Neutrophil (primary cell): Measurements from ENCODE around the gene SYT6.

Experiments
- H3K27ac ChIP-seq: fragments of 200-600 bp; sonication (generic); 2 replicates; pipeline ENCODE4 v1.5.1; 2016; ENCODE audit warnings: mild to moderate bottlenecking, moderate library complexity
- H3K27me3 ChIP-seq: fragments of 200-600 bp; sonication (generic); 2 replicates; pipeline ENCODE4 v1.6.0; 2016; ENCODE audit warnings: mild to moderate bottlenecking
- H3K36me3 ChIP-seq: fragments of 200-600 bp; sonication (generic); 2 replicates; pipeline ENCODE4 v1.5.1; 2017
- H3K4me1 ChIP-seq, 2 experiments: fragments of 200-600 bp in 1 of 2; sonication (generic) in 1 of 2; 1 replicate in 1 of 2; 2 replicates in 1 of 2; pipeline versions ENCODE4 v1.5.1 to v1.6.1; 2013 to 2016; ENCODE audit warnings: low read depth in 1 of 2, low read length in 1 of 2, mild to moderate bottlenecking in 1 of 2, moderate library complexity in 1 of 2; ENCODE audit not compliant: control insufficient read depth in 1 of 2, insufficient read depth in 1 of 2
- H3K4me3 ChIP-seq, 2 experiments: fragments of 200-600 bp in 1 of 2; sonication (generic) in 1 of 2; 1 replicate in 1 of 2; 2 replicates in 1 of 2; pipeline ENCODE4 v1.5.1; 2013 to 2016; ENCODE audit warnings: low read depth in 1 of 2, low read length in 1 of 2, mild to moderate bottlenecking in 1 of 2, moderate library complexity in 1 of 2
- H3K9me3 ChIP-seq: fragments of 200-600 bp; sonication (generic); 2 replicates; pipeline ENCODE4 v1.5.1; 2016
- CTCF ChIP-seq: fragments of 200-600 bp; sonication (generic); IDR thresholded peaks from 2 replicates; pipeline ENCODE4 v1.5.1; 2016; ENCODE audit warnings: antibody characterized with exemption

SYT6 gene

GRCh38 chr1:114082867-114083585 is 70.6 kb downstream of the SYT6 start:
- Histone ChIP-seq H3K4me1 (no peaks in the 10 kb centered on the region), H3K9me3 (no peaks in the 10 kb centered on the region), H3K27ac (no peak overlapping the region), H3K4me3 (no peak overlapping the region), H3K36me3 (no peaks in the 10 kb centered on the region), H3K27me3 (no peaks in the 10 kb centered on the region)
- TF ChIP-seq CTCF, result no peak

GRCh38 chr1:114082304-114082630 is 71.4 kb downstream of the SYT6 start:
- Histone ChIP-seq H3K27me3 (no peaks in the 10 kb centered on the region), H3K4me1 (no peaks in the 10 kb centered on the region), H3K4me3 (no peak overlapping the region), H3K9me3 (no peaks in the 10 kb centered on the region), H3K36me3 (no peaks in the 10 kb centered on the region), H3K27ac (no peak overlapping the region)
- no peak for TF ChIP-seq CTCF

- Histone ChIP-seq H3K4me3 (no peak overlapping the region), H3K27me3 (no peaks in the 10 kb centered on the region), H3K36me3 (no peaks in the 10 kb centered on the region), H3K9me3 (no peaks in the 10 kb centered on the region), H3K27ac (no peak overlapping the region), H3K4me1 (no peaks in the 10 kb centered on the region)
- TF ChIP-seq CTCF, result no peak
Measured at GRCh38 chr1:114081437-114082303, 72.0 kb downstream of the SYT6 start.

GRCh38 chr1:114080511-114081436 is 72.9 kb downstream of the SYT6 start:
- Histone ChIP-seq H3K27me3 (no peaks in the 10 kb centered on the region), H3K27ac (no peak overlapping the region), H3K9me3 (no peaks in the 10 kb centered on the region), H3K4me3 (no peak overlapping the region), H3K36me3 (no peaks in the 10 kb centered on the region), H3K4me1 (no peaks in the 10 kb centered on the region)
- no peak for TF ChIP-seq CTCF

- no peaks in the 10 kb centered on the region for H3K27me3 ChIP-seq
- H3K4me1 ChIP-seq, result no peaks in the 10 kb centered on the region
- H3K36me3 ChIP-seq, result no peaks in the 10 kb centered on the region
- H3K9me3 ChIP-seq, result no peaks in the 10 kb centered on the region
- no peak for TF ChIP-seq CTCF
- H3K4me3 ChIP-seq, result no peak overlapping the region
- H3K27ac ChIP-seq, result no peak overlapping the region
Measured at GRCh38 chr1:114079596-114080190, 74.0 kb downstream of the SYT6 start.
